Measurements from ENCODE around the gene ARID1B. TPM values are rescaled to one million over a fixed set of nuclear protein-coding genes. Genes with fewer than 3 reads are reported as not detected.

The ARID1B gene
- total RNA-seq, 1 experiment from 2014 or later, result 42.8 TPM

GRCh38 chr6:157097255-157097955 lies 320.2 kb downstream of the ARID1B start:
- H3K9me2 ChIP-seq (ENCODE audit: insufficient read depth), result no peaks in the 10 kb centered on the region
- 0 out of 2 replicates have a peak, but pooled peaks cover 5% of the 10 kb centered on the region for H4K20me1 ChIP-seq (ENCODE audit: insufficient read depth)
- no peaks in the 10 kb centered on the region for H3K79me2 ChIP-seq (ENCODE audit: low read depth)
- no TSS peak for BruUV-seq (replicated peaks)
- no peak overlapping the region for H3K4me2 ChIP-seq
- no peaks in the 10 kb centered on the region for H3K4me1 ChIP-seq (replicated peaks; ENCODE audit: insufficient read depth)
- no peaks in the 10 kb centered on the region for H3K27me3 ChIP-seq (ENCODE audit: insufficient read depth, low read depth)
- intact Hi-C loops (cut with micrococcal nuclease; ENCODE audit: unreplicated experiment), result no loop called here
- no peak overlapping the region for H3K27ac ChIP-seq
- H3K36me3 ChIP-seq (ENCODE audit: low read depth), result no peaks in the 10 kb centered on the region
- POLR2A ChIA-PET (ENCODE audit: unreplicated experiment), result interaction anchor here (0.6 kb wide), 1 partner anchor 698 kb away, joined by 6 read pairs; no protein-coding TSS in a partner anchor
- no peak overlapping the region for H2AFZ ChIP-seq
- CTCF ChIA-PET, result no interaction called here
- no peak for DNase-seq
- H3F3A ChIP-seq (ENCODE audit: insufficient read depth, low read depth), result no peaks in the 10 kb centered on the region
- H3K4me3 ChIP-seq, result no peak overlapping the region
- no peaks in the 10 kb centered on the region for H3K9me3 ChIP-seq (ENCODE audit: insufficient read depth, low read depth)
- TF ChIP-seq EZH2 (IDR thresholded peaks at IDR 0.05; ENCODE audit: low read depth) (no peak), CTCF (conservative IDR thresholded peaks at IDR 0.05) (no peak)

DNA sequence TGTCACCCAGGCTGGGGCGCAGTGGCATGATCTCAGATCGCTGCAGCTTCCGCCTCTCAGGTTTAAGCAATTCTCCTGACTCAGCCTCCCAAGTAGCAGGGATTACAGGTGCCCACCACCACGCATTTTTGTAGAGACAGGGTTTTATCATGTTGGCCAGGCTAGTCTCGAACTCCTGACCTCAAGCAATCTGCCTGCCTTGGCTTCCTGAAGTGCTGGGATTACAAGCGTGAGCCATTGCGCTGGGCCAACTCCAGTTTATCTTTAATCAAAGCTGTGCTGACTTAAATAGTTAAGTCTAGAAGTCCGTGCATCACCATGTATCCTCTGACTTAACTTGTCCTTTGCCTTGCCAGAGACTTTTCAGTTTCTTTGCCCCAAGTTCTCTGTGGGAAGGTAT lies 321.8 kb downstream of the ARID1B start:
- H3K27ac ChIP-seq, result no peak overlapping the region
- ChIA-PET CTCF (no interaction called here), POLR2A (ENCODE audit: unreplicated experiment) (no interaction called here)
- H3F3A ChIP-seq (ENCODE audit: insufficient read depth, low read depth), result no peaks in the 10 kb centered on the region
- no peaks in the 10 kb centered on the region for H3K4me1 ChIP-seq (replicated peaks; ENCODE audit: insufficient read depth)
- no TSS peak for BruUV-seq (replicated peaks)
- no peak overlapping the region for H2AFZ ChIP-seq
- H3K79me2 ChIP-seq (ENCODE audit: low read depth), result no peaks in the 10 kb centered on the region
- no peaks in the 10 kb centered on the region for H4K20me1 ChIP-seq (ENCODE audit: insufficient read depth)
- intact Hi-C loops (cut with micrococcal nuclease; ENCODE audit: unreplicated experiment), result no loop called here
- TF ChIP-seq CTCF (conservative IDR thresholded peaks at IDR 0.05), result no peak
- TF ChIP-seq EZH2 (IDR thresholded peaks at IDR 0.05; ENCODE audit: low read depth), result no peak
- H3K9me3 ChIP-seq (ENCODE audit: insufficient read depth, low read depth), result no peaks in the 10 kb centered on the region
- H3K9me2 ChIP-seq (ENCODE audit: insufficient read depth), result no peaks in the 10 kb centered on the region
- no peak overlapping the region for H3K4me2 ChIP-seq
- H3K4me3 ChIP-seq, result no peak overlapping the region
- H3K27me3 ChIP-seq (ENCODE audit: insufficient read depth, low read depth), result no peaks in the 10 kb centered on the region
- no peaks in the 10 kb centered on the region for H3K36me3 ChIP-seq (ENCODE audit: low read depth)
- DNase-seq, result no peak

DNA sequence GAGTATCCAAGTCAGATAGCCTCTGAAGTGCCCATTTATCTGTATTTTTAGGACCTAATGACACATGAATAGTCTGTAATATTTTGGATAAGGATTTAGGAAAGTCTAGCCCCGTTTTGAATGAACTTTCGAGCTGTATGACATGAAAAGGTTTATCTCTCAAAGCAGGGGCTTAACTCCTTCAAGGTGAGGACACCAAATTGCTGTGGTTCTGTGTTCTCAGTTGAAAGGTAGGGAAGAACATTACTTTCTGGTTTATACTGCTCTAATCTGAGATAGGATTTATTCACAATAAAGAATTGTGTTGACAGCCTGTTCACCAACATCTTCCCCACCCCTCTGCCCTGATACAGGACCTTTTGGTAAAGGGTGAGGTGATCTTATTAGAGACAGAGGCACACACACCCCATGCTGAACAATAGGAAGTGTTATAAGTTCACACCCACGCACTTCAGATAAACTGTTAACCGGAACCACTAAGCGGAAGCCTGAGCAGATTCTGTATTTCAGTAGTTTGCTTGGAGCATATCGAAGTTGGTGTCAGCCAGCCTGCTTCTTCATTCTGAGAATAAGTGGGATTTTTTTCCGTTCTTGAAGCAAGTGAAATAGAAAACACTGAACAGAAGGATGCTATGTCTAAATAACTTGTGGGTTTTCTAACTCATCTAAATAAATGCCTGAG lies 322.9 kb downstream of the ARID1B start:
- intact Hi-C loops (cut with micrococcal nuclease; ENCODE audit: unreplicated experiment), result no loop called here
- Histone ChIP-seq H4K20me1 (ENCODE audit: insufficient read depth) (no peaks in the 10 kb centered on the region), H2AFZ (no peak overlapping the region), H3K27ac (no peak overlapping the region), H3F3A (ENCODE audit: insufficient read depth, low read depth) (peaks cover 4% of the 10 kb centered on the region; the same call in 1 of the 2 replicates), H3K27me3 (ENCODE audit: insufficient read depth, low read depth) (no peaks in the 10 kb centered on the region), H3K9me2 (ENCODE audit: insufficient read depth) (no peaks in the 10 kb centered on the region), H3K4me3 (no peak overlapping the region), H3K4me1 (replicated peaks; ENCODE audit: insufficient read depth) (no peaks in the 10 kb centered on the region), H3K36me3 (ENCODE audit: low read depth) (no peaks in the 10 kb centered on the region), H3K4me2 (no peak overlapping the region), H3K9me3 (ENCODE audit: insufficient read depth, low read depth) (no peaks in the 10 kb centered on the region), H3K79me2 (ENCODE audit: low read depth) (no peaks in the 10 kb centered on the region)
- DNase-seq, result no peak
- ChIA-PET POLR2A (ENCODE audit: unreplicated experiment) (no interaction called here), CTCF (no interaction called here)
- no peak for TF ChIP-seq CTCF (conservative IDR thresholded peaks at IDR 0.05)
- TF ChIP-seq EZH2 (IDR thresholded peaks at IDR 0.05; ENCODE audit: low read depth), result no peak
- no TSS peak for BruUV-seq (replicated peaks)

Measured in PC-9 (cell line).